HG02973 (cell line): ENCODE measurements around the gene ZNF107.

Experiments used
- ATAC-seq: cut with Tn5 transposase; IDR thresholded peaks from one replicate; pipeline ENCODE4 v1.9.1; 2021; ENCODE audit warnings: moderate library complexity; ENCODE audit not compliant: unreplicated experiment

The ZNF107 gene

GRCh38 chr7:64665980-64666662 lies at the start of gene ZNF107:
Gene ZNF107, plus strand, starts transcription at chr7:64666133. Its CDS starts 150 bp downstream, at chr7:64666283.
- peak; percentile 99 for ATAC-seq

- no peak for ATAC-seq
Measured at GRCh38 chr7:64618785-64619456, 47.0 kb upstream of the ZNF107 start.

- no peak for ATAC-seq
Measured at GRCh38 chr7:64619705-64620104, 46.2 kb upstream of the ZNF107 start.

- no peak for ATAC-seq
Measured at GRCh38 chr7:64621656-64622055, 44.3 kb upstream of the ZNF107 start.

- ATAC-seq, result no peak
Measured at GRCh38 chr7:64625114-64626082, 40.5 kb upstream of the ZNF107 start.

- no peak for ATAC-seq
Measured at GRCh38 chr7:64626083-64626469, 39.9 kb upstream of the ZNF107 start.

- no peak for ATAC-seq
Measured at GRCh38 chr7:64626557-64626956, 39.4 kb upstream of the ZNF107 start.

- ATAC-seq, result no peak
Measured at GRCh38 chr7:64628192-64628591, 37.7 kb upstream of the ZNF107 start.

GRCh38 chr7:64628721-64629120 lies 37.2 kb upstream of the ZNF107 start:
- no peak for ATAC-seq

GRCh38 chr7:64630496-64630895 lies 35.4 kb upstream of the ZNF107 start:
- ATAC-seq, result no peak

- no peak for ATAC-seq
Measured at GRCh38 chr7:64632029-64632428, 33.9 kb upstream of the ZNF107 start.

- no peak for ATAC-seq
Measured at GRCh38 chr7:64633401-64633800, 32.5 kb upstream of the ZNF107 start.

GRCh38 chr7:64634406-64635062 lies 31.4 kb upstream of the ZNF107 start:
- ATAC-seq, result no peak

- ATAC-seq, result no peak
Measured at GRCh38 chr7:64636386-64636785, 29.5 kb upstream of the ZNF107 start.

GRCh38 chr7:64637521-64638445 lies 28.1 kb upstream of the ZNF107 start:
- ATAC-seq, result no peak

GRCh38 chr7:64638822-64639221 lies 27.1 kb upstream of the ZNF107 start:
- ATAC-seq, result no peak

- ATAC-seq, result no peak
Measured at GRCh38 chr7:64639267-64640001, 26.5 kb upstream of the ZNF107 start.

- ATAC-seq, result no peak
Measured at GRCh38 chr7:64640504-64640903, 25.4 kb upstream of the ZNF107 start.

GRCh38 chr7:64642046-64642445 lies 23.9 kb upstream of the ZNF107 start:
- ATAC-seq, result no peak
